HepG2 (cell line): ENCODE results near the gene C16orf95. TPM values are rescaled to one million over a fixed set of nuclear protein-coding genes. Genes with fewer than 3 reads are reported as not detected.

Experiments used
- ATAC-seq: fragments of 200-7000 bp; cut with Tn5 transposase; 3 replicates; pipeline ENCODE4 v1.9.1; 2020; ENCODE audit warnings: mild to moderate bottlenecking, moderate library complexity
- BruUV-seq: library from RNA; stranded (reverse); fragments of 400-500 nt; replicated peaks from 2 replicates; lab custom pipeline; 2021; lab: Mats Ljungman, UMichigan
- CTCF ChIA-PET: fragments of 300-600 bp; formaldehyde crosslinking; extraction: SDS; loops from one replicate; lab custom pipeline; 2021; ENCODE audit warnings: low total read pairs, inconsistent platforms, low intra/inter-chr PET ratio; lab: Yijun Ruan, JAX
- POLR2A ChIA-PET: fragments of 350-600 bp; sonication (Branson Sonifier 250); formaldehyde crosslinking; loops from one replicate; lab custom pipeline; 2020; ENCODE audit warnings: antibody characterized with exemption, inconsistent platforms; lab: Yijun Ruan, JAX
- DNase-seq: peaks from one replicate; pipeline ENCODE4 v3.0.0-alpha.2; 2015; ENCODE audit warnings: low spot score
- FAIRE-seq: peaks from 3 replicates; lab custom pipeline; 2011; peaks lifted over from hg19 to GRCh38; lab: Jason Lieb, UNC
- H2AFZ ChIP-seq: one replicate; pipeline ENCODE4 v1.6.1; 2011; ENCODE audit warnings: low read length, inconsistent platforms
- H3K27ac ChIP-seq: fragments of 300-600 bp; 3 replicates; pipeline ENCODE4 v1.8.0; 2011; ENCODE audit warnings: mixed run types, mild to moderate bottlenecking, mixed read lengths, low read length, inconsistent platforms; ENCODE audit not compliant: insufficient read depth; ENCODE audit errors: extremely low read length
- H3K27me3 ChIP-seq, 2 experiments: fragments of 200-600 bp in 1 of 2; 2 replicates in 1 of 2; 3 replicates in 1 of 2; pipeline versions ENCODE4 v1.6.0 to v1.8.0; 2011; ENCODE audit warnings: low read length in 2 of 2, mild to moderate bottlenecking in 2 of 2, moderate library complexity in 2 of 2, inconsistent platforms in 1 of 2; ENCODE audit not compliant: insufficient read depth in 2 of 2, control insufficient read depth in 1 of 2
- H3K36me3 ChIP-seq, 2 experiments: fragments of 200-600 bp in 1 of 2; replicated peaks in 1 of 2; 2 replicates in 1 of 2; 3 replicates in 1 of 2; pipeline versions ENCODE4 v1.5.1 to v1.8.0; 2011; ENCODE audit warnings: low read length in 2 of 2, inconsistent platforms in 1 of 2; ENCODE audit not compliant: insufficient read depth in 2 of 2, control insufficient read depth in 1 of 2
- H3K4me1 ChIP-seq: 2 replicates; pipeline ENCODE4 v1.5.1; 2012; ENCODE audit warnings: low read length, inconsistent platforms; ENCODE audit not compliant: insufficient read depth
- H3K4me2 ChIP-seq: 2 replicates; pipeline ENCODE4 v1.6.0; 2011; ENCODE audit warnings: low read depth, low read length, inconsistent platforms
- H3K4me3 ChIP-seq, 3 experiments: fragments of 200-600 bp in 1 of 3; sonication (generic), shearing (Covaris generic) in 1 of 3; replicated peaks in 1 of 3; 2 replicates each; pipeline ENCODE4 v1.5.1; 2011 to 2016; ENCODE audit warnings: low read length in 3 of 3, inconsistent platforms in 2 of 3, low read depth in 2 of 3, mild to moderate bottlenecking in 2 of 3, control low read depth in 1 of 3, mixed read lengths in 1 of 3; ENCODE audit not compliant: insufficient read depth in 1 of 3
- H3K79me2 ChIP-seq: one replicate; pipeline ENCODE4 v1.6.1; 2011; ENCODE audit warnings: low read length, inconsistent platforms; ENCODE audit not compliant: insufficient read depth
- H3K9ac ChIP-seq: 2 replicates; pipeline ENCODE4 v1.6.0; 2011; ENCODE audit warnings: mild to moderate bottlenecking, low read depth, low read length, inconsistent platforms; ENCODE audit not compliant: insufficient read depth
- H3K9me3 ChIP-seq: 2 replicates; pipeline ENCODE4 v1.5.1; 2012; ENCODE audit warnings: mild to moderate bottlenecking, low read length
- H4K20me1 ChIP-seq: 2 replicates; pipeline ENCODE4 v1.6.0; 2011; ENCODE audit warnings: inconsistent platforms, mild to moderate bottlenecking, low read length, moderate library complexity; ENCODE audit not compliant: insufficient read depth
- AGO2 ChIP-seq: fragments of 200-400 bp; formaldehyde crosslinking; optimal IDR thresholded peaks from 2 replicates; pipeline ENCODE3; 2017; ENCODE audit warnings: mild to moderate bottlenecking, low read depth, low read length, moderate library complexity
- CHCHD3 ChIP-seq: sonication (generic); formaldehyde crosslinking; IDR thresholded peaks from 2 replicates; pipeline ENCODE4 v1.8.0; 2022; ENCODE audit warnings: mild to moderate bottlenecking, missing genetic modification reagents, moderate library complexity
- GZF1 ChIP-seq: sonication (generic); formaldehyde crosslinking; IDR thresholded peaks from 2 replicates; pipeline ENCODE4 v1.5.1; 2020; ENCODE audit warnings: mild to moderate bottlenecking, missing genetic modification reagents
- NFE2 ChIP-seq: sonication (generic); formaldehyde crosslinking; IDR thresholded peaks from 2 replicates; pipeline ENCODE4 v1.4.0; 2020; ENCODE audit warnings: missing genetic modification reagents
- POLR2A ChIP-seq, 2 experiments: IDR thresholded peaks; 2 replicates each; pipeline ENCODE4 v1.6.1; 2011; ENCODE audit warnings: low read depth in 2 of 2, low read length in 2 of 2, mild to moderate bottlenecking in 1 of 2, moderate library complexity in 1 of 2; ENCODE audit not compliant: insufficient read depth in 1 of 2
- POLR2AphosphoS2 ChIP-seq: IDR thresholded peaks from 2 replicates; pipeline ENCODE4 v1.6.1; 2011; ENCODE audit warnings: low read depth, low read length, improper control_type of control experiment
- RBM22 ChIP-seq: fragments of 200-400 bp; formaldehyde crosslinking; optimal IDR thresholded peaks from 2 replicates; pipeline ENCODE3; 2017; ENCODE audit warnings: mild to moderate bottlenecking, low read length, moderate library complexity
- RNF2 ChIP-seq: fragments of 450-650 bp; conservative IDR thresholded peaks from 2 replicates; pipeline ENCODE4 v1.6.1; 2016; ENCODE audit warnings: low read depth
- TCF12 ChIP-seq, 2 experiments: fragments of 450-650 bp in 1 of 2; sonication (generic) in 1 of 2; formaldehyde crosslinking in 1 of 2; IDR thresholded peaks; 2 replicates each; pipeline versions ENCODE4 v1.6.1 to v1.8.0; 2017 to 2022; ENCODE audit warnings: antibody characterized with exemption in 1 of 2, mild to moderate bottlenecking in 1 of 2, missing genetic modification reagents in 1 of 2, moderate library complexity in 1 of 2
- YY1 ChIP-seq: IDR thresholded peaks from 2 replicates; pipeline ENCODE4 v1.6.1; 2011; ENCODE audit warnings: low read length, low read depth, moderate library complexity, mild to moderate bottlenecking; ENCODE audit not compliant: insufficient read depth, insufficient replicate concordance
- ZC3H13 ChIP-seq: sonication (generic); formaldehyde crosslinking; IDR thresholded peaks from 2 replicates; pipeline ENCODE4 v1.8.1; 2023; ENCODE audit warnings: mild to moderate bottlenecking, missing genetic modification reagents, moderate library complexity
- ZNF235 ChIP-seq: sonication (generic); formaldehyde crosslinking; IDR thresholded peaks from 2 replicates; pipeline ENCODE4 v1.8.1; 2023; ENCODE audit warnings: mild to moderate bottlenecking, missing genetic modification reagents, borderline replicate concordance
- WGBS: methylation state at CpG from one replicate; pipeline ENCODE4 v1.1.6; 2017; ENCODE audit warnings: low lambda C conversion rate; 5-methylcytosine and 5-hydroxymethylcytosine counted together
- in situ Hi-C: cut with HindIII; loops from 2 replicates; pipeline ENCODE4 v1.10.0; 2017; ENCODE audit warnings: low pct_unique_long_range_greater_than_20kb; ENCODE audit not compliant: extremely low pct_ligation_motif_present
- intact Hi-C: fragments of 100-400 bp; cut with micrococcal nuclease; formaldehyde crosslinking; loops from one replicate; pipeline ENCODE4 v1.10.0; 2022; ENCODE audit not compliant: unreplicated experiment
- polyA plus RNA-seq, 8 experiments: library from polyadenylated mRNA; depleted of rRNA in 3 of 8; stranded (reverse) in 7 of 8; unstranded in 1 of 8; fragments of >200 nt; fragmentation: Illumina TruSeq in 4 of 8; extraction: Trizol in 4 of 8; gene quantifications; 2 replicates each; pipeline versions ENCODE4 v1.2.1 to v1.2.3, GENCODE V29; 2011 to 2016; ENCODE audit warnings: low read depth in 4 of 8, missing spikeins in 1 of 8, mixed read lengths in 1 of 8; ENCODE audit not compliant: insufficient read depth in 1 of 8
- total RNA-seq, 5 experiments: library from RNA; depleted of rRNA; stranded (reverse); fragments of >200 nt; fragmentation: Illumina TruSeq; extraction: Trizol; gene quantifications; 2 replicates each; pipeline ENCODE4 v1.2.3, GENCODE V29; 2016; ENCODE audit warnings: low read depth in 1 of 5
- TF ChIP-seq, protein P1 (sequence below): sonication (generic); formaldehyde crosslinking; conservative IDR thresholded peaks from 2 replicates; pipeline ENCODE4 v1.4.0; 2020; ENCODE audit warnings: missing genetic modification reagents

The C16orf95 gene
- total and polyA plus RNA-seq, 2 of the 13 experiments (the other 11 are each of a cell fraction or from before 2014, with no cell fraction given), result 2.8 to 8.6 TPM

DNA sequence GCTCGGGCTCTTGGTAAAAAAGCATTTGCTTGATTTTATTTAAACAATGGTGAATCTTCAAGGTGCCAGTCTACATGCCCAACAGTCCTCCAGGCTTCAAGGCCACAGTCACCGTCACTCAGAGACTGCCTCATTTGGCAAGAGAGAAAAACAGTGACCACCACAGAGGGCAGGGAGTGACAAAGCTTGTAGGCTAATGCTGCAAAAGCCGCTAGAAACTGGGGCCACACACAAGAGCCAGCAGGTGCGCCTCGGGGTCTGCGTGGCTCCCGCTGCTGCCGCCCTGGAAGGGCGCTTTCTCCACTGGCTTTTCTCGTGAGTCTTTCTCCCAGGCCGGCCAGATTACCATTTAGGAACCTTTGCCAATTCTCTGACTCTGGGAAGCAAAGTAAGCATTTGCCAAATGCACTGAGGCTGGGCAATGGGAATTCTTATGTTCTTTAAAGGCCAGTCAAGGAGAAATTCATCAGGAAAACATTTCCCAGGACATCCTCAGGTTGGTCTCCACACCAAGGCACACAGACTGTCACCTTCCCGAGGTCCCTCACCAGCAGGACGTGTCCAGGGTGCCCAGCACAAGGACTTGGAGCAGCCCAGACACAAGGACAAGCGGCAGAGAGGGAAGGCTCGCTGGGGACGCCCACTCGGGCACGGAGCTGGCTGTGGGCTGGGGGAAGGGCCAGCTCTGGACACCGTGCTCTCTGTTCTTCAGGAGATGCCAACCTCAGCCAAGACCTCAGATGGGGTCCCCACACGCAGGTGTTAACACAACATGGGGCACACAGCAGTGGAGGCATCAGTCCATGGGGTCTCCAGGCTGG lies 12.5 kb upstream of the C16orf95 start:
- no peak overlapping the region for H3K9ac ChIP-seq
- H3K4me1 ChIP-seq, result no peaks in the 10 kb centered on the region
- no peak overlapping the region for H3K4me2 ChIP-seq
- no TSS peak for BruUV-seq
- no peak for ATAC-seq
- no peak for FAIRE-seq
- in situ Hi-C loops (no loop called here), intact Hi-C loops (no loop called here)
- H3K27me3 ChIP-seq, result no peaks in the 10 kb centered on the region
- 99% methylated on average over 19 of the region's 20 CpGs for WGBS
- DNase-seq, result no peak
- no peaks in the 10 kb centered on the region for H3K9me3 ChIP-seq
- peaks cover 88% of the 10 kb centered on the region for H4K20me1 ChIP-seq
- ChIA-PET POLR2A (interaction anchor here (1.0 kb wide), 1 partner anchor 52 kb away, joined by 3 read pairs; no protein-coding TSS in a partner anchor), CTCF (no interaction called here)
- no peak overlapping the region for H2AFZ ChIP-seq
- TF ChIP-seq NFE2 (CRISPR knock-in tag) (no peak), YY1 (no peak), GZF1 (CRISPR knock-in tag) (no peak), TCF12 (IDR thresholded peaks at IDR 0.05) (no peak), TCF12 (CRISPR knock-in tag; IDR thresholded peaks at IDR 0.05) (no peak), POLR2AphosphoS2 (0 out of 2 replicates have a peak, but pooled peaks have one; percentile 7), RNF2 (no peak), POLR2A (IDR thresholded peaks at IDR 0.05; ENCODE audit: insufficient read depth in 1 of 2, low read depth in 2 of 2, low read length in 2 of 2) (peak in 1 of 2 experiments; percentile 47; a peak in 1 of 4 replicates), CHCHD3 (CRISPR knock-in tag) (no peak), ZC3H13 (CRISPR knock-in tag) (peak; percentile 52; the same call in 1 of the 2 replicates), AGO2 (peak; percentile 79), RBM22 (peak; percentile 77), ZNF235 (no peak)
- TF ChIP-seq, protein P1, sequence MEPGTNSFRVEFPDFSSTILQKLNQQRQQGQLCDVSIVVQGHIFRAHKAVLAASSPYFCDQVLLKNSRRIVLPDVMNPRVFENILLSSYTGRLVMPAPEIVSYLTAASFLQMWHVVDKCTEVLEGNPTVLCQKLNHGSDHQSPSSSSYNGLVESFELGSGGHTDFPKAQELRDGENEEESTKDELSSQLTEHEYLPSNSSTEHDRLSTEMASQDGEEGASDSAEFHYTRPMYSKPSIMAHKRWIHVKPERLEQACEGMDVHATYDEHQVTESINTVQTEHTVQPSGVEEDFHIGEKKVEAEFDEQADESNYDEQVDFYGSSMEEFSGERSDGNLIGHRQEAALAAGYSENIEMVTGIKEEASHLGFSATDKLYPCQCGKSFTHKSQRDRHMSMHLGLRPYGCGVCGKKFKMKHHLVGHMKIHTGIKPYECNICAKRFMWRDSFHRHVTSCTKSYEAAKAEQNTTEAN (CRISPR knock-in tag), result no peak
- peaks cover 11% of the 10 kb centered on the region for H3K79me2 ChIP-seq
- H3K36me3 ChIP-seq, result peaks cover 65 to 86% of the 10 kb centered on the region in 2 experiments
- H3K27ac ChIP-seq, result no peak overlapping the region
- H3K4me3 ChIP-seq, result no peak overlapping the region
